LNCAP (cell line): ENCODE data around the gene DMD.

ENCODE experiments used
- TF ChIP-seq, protein P1 (sequence below): fragments of 450-650 bp; IDR thresholded peaks from 2 replicates; pipeline ENCODE4 v1.5.1; 2017; ENCODE audit warnings: mild to moderate bottlenecking

Gene DMD

DNA sequence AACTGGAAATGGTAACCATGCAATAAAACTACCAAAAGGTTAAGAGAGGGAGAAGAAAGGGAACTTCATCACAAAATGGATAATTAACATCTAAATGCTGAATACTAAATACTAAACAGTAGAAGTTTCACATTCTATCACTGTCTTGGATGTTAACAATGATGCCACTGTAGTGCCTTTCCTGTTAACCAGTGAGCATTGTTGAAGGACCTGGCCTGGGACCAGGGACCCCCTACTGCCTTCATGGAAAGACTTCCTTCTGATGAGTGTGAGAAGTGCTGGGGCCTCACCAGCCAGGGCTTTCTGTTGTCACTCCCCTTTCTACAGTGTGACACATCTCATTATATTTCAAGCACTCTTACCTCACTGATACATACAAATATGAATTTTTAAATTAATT, 1400.2 kb downstream of the DMD start:
- TF ChIP-seq, protein P1, sequence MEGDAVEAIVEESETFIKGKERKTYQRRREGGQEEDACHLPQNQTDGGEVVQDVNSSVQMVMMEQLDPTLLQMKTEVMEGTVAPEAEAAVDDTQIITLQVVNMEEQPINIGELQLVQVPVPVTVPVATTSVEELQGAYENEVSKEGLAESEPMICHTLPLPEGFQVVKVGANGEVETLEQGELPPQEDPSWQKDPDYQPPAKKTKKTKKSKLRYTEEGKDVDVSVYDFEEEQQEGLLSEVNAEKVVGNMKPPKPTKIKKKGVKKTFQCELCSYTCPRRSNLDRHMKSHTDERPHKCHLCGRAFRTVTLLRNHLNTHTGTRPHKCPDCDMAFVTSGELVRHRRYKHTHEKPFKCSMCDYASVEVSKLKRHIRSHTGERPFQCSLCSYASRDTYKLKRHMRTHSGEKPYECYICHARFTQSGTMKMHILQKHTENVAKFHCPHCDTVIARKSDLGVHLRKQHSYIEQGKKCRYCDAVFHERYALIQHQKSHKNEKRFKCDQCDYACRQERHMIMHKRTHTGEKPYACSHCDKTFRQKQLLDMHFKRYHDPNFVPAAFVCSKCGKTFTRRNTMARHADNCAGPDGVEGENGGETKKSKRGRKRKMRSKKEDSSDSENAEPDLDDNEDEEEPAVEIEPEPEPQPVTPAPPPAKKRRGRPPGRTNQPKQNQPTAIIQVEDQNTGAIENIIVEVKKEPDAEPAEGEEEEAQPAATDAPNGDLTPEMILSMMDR, result no peak

DNA sequence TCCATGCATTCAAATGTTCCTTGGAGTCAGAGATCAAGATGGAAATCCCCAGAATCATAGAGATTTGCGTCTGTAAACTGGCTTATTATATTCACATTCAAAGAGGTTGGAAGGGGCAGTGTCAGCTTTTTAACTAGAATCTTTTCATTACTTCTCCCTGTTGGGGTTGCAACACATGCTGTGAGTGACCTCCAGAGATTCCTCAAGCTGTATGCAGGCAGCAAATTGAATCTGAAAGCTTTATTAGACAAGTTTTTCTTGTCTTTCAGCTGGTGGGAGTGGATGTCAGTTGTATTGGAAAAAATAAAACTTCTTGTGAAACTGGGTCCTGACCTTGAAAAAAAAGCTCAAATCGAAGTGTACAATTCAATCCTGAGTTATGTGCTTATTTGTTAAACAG, 1403.0 kb downstream of the DMD start:
- TF ChIP-seq, protein P1, result no peak

DNA sequence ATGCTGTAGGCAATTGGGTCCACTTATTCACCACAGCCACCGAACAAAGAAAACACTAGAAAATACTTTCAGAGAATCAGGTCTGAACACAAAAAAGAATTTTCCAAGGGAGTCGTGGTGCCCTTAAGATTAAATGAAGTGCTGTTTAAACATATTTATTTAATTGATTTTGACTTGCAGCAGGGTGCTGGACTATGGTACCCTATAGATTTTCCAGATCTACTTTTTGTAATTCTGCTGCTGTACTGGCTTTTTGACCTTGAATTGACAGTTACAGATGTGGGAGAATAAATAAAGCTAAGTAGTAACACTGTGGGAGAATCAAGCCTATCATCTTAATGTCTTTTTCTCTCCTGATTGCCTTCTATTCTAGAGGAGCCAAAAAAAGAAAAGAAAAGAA, 1404.2 kb downstream of the DMD start:
- TF ChIP-seq, protein P1, result no peak

DNA sequence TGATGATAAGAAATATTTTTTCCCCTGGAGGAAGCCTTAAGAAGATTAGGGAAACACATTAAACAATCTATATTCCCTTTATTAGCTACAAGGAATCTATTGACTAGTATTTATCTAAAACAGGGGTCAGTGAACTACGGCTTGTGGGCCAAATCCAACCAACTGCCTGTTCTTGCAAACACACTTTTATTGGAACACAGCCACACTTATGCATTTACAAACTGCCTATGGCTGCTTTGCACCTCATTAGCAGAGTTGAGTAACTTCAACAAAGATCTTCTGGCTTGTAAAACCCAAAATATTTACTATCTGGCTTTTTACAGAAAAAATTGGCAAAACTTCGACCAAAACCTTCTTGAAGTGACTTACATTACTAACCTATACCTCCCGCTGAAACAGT, 1405.6 kb downstream of the DMD start:
- TF ChIP-seq, protein P1, result no peak

DNA sequence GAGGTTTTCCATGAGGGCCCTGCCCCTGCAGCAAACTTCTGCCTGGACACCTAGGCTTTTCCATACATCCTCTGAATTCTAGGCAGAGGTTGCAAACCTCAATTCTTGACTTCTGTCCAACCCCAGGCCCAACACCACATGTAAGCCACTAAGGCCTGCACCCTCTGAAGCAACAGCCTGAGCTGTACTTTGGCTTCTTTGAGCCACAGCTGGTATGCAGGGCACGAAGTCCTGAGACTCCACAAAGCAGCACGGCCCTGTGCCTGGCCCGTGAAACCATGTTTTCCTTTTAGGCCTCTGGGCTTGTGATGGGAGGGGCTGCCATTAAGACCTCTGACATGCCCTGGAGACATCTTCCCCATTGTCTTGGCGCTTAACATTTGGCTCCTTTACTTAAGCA, 1411.1 kb downstream of the DMD start:
- TF ChIP-seq, protein P1, result no peak

DNA sequence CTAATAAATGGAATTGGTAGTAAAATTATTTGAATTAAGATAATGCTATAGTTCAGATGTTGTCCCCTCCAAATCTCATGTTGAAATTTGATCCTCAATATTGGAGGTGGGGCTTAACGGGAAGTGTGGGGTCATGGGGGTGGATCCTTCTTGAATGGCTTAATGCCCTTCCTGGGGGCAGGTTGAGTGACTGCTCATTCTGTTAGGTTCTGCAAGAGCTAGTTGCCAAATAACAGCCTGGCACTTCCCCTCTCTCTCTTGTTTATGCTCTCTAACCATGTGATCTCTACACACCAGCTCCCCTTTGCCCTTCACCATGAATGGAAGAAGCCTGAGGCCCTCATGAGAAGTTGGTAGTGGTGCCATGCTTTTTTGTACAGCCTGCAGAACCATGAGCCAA, 1414.7 kb downstream of the DMD start:
- TF ChIP-seq, protein P1, result no peak

DNA sequence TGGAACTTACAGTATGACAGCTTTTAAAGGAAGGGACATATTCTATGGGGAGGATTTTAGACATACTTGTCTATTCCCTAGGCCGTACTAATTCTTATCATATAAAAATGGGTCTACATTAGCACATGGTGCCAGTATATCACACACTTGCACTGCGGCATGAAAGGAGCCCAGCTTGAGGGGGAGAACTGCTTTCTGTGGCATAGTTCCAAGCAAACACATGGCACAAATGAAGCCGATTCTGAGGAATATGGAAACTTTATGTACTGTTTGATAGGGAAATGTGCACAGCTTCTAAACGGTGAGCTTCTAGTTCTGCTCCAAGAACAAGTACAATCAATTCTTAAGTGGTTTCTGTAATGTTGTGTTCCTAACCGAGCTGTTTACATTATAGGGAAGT, 1463.9 kb downstream of the DMD start:
- TF ChIP-seq, protein P1, result no peak

DNA sequence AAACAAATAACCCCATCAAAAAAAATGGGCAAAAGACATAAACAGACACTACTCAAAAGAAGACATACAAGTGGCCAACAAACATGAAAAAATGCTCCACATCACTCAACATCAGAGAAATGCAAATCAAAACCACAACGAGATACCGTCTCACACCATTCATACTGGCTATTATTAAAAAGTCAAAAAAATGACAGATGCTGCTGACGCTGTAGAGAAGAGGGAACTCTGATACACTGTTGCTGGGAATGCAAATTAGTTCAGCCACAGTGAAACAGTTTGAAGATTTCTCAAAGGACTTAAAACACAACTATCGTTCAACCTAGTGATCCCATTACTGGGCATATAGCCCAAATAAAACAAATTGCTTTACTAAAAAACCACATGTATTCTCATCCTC, 1468.3 kb downstream of the DMD start:
- TF ChIP-seq, protein P1, result no peak
